LNCaP clone FGC (cell line): ENCODE results near the gene H3-3A.
A peak's percentile ranks its signal among the peaks of the same experiment; 100 is the strongest.

Experiments used
- DNase-seq: peaks from one replicate; pipeline ENCODE4 v3.0.0-alpha.2; 2011; ENCODE audit warnings: low read depth
- H3K4me3 ChIP-seq: 2 replicates; pipeline ENCODE4 v1.5.1; 2011; ENCODE audit warnings: mild to moderate bottlenecking, low read depth, low read length, control low read depth
- TF ChIP-seq, protein P1 (sequence below): IDR thresholded peaks from 2 replicates; pipeline ENCODE4 v1.5.1; 2012; ENCODE audit warnings: mild to moderate bottlenecking; ENCODE audit not compliant: control insufficient read depth, insufficient read depth; ENCODE audit errors: extremely low read depth

H3-3A gene

DNA sequence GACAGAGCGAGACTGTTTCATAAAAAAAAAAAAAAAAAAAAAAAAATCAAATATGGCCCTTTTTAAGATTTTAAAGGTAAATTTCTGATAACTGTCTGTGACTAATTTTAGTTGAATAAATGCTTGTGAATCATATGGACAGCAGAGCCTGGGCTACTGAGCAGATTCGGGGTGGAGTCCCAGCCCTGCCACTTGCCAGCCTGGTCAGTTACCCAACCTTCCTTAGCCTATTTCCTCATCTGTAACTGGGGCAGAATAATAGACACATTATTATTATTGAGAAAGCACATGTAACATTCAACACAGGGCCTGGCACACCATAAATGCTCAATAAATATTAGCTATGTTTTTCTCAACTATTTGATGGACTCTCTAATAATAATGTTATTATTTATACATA, 11.2 kb upstream of the H3-3A start:
- no peak for DNase-seq
- TF ChIP-seq, protein P1, sequence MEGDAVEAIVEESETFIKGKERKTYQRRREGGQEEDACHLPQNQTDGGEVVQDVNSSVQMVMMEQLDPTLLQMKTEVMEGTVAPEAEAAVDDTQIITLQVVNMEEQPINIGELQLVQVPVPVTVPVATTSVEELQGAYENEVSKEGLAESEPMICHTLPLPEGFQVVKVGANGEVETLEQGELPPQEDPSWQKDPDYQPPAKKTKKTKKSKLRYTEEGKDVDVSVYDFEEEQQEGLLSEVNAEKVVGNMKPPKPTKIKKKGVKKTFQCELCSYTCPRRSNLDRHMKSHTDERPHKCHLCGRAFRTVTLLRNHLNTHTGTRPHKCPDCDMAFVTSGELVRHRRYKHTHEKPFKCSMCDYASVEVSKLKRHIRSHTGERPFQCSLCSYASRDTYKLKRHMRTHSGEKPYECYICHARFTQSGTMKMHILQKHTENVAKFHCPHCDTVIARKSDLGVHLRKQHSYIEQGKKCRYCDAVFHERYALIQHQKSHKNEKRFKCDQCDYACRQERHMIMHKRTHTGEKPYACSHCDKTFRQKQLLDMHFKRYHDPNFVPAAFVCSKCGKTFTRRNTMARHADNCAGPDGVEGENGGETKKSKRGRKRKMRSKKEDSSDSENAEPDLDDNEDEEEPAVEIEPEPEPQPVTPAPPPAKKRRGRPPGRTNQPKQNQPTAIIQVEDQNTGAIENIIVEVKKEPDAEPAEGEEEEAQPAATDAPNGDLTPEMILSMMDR, result no peak
- no peak overlapping the region for H3K4me3 ChIP-seq

DNA sequence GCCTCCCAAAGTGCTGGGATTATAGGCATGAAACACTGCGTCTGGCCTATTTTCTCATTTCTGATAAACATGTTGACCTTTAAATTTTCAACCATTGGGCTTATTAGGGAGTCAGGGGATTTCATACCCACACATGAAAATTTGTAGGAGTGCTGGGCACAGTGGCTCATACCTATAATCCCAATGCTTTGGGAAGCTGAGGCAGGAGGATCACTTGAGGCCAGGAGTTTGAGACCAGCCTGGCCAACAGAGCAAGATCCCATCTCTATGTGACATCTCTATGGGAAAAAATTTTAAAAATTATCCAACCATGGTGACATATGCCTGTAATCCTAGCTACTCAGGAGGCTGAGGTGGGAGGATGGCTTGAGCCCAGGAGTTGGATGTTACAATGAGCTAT, 10.5 kb upstream of the H3-3A start:
- TF ChIP-seq, protein P1, result no peak
- no peak overlapping the region for H3K4me3 ChIP-seq
- no peak for DNase-seq

GRCh38 chr1:226054519-226055327, 7.8 kb upstream of the H3-3A start:
- TF ChIP-seq, protein P1, result no peak
- H3K4me3 ChIP-seq, result no peak overlapping the region
- DNase-seq, result no peak

DNA sequence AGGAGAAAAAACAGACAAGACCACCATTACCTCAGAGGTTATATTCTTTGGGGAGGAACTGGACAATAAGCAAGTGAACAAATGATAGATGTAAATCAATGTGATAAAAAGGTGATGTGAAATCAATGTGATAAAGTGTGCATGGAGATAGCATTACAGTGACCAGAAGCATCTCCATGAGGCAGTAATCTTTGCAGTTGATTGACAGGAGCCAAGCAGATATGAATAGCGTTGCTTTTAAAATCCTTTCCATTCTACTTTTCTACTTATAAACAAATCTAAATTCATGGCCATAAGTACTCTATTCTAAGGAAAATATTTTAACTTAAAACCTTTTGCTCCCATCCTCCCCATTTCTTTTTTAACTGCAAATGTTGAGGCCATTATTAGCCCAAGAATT, 2.8 kb upstream of the H3-3A start:
- no peak for DNase-seq
- TF ChIP-seq, protein P1, result no peak
- no peak overlapping the region for H3K4me3 ChIP-seq

DNA sequence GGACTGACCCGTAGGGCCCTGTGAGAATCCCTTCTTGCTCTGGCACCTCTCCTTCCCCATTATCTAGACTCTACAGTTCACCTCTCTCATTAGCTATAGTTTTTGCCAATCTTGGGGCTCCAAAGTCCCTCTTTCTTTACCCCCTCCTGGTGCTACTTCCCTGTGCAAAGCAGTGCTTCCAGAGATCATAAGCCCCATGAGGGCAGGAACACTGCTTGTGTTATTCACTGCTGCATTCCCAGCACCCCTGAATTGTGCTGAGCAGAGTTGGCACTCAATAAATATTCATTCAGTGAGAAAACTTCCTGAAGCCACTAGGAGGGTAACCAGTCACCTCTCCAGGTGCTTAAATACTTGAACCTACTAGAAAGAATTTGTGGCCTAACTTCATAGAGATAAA, 2.1 kb upstream of the H3-3A start:
- no peak for DNase-seq
- TF ChIP-seq, protein P1, result no peak

GRCh38 chr1:226061068-226061840, 1.3 kb upstream of the H3-3A start:
- TF ChIP-seq, protein P1, result no peak
- peak overlapping the region; percentile 71 for H3K4me3 ChIP-seq
- DNase-seq, result no peak

More for the DNA sequence above, 2.1 kb upstream of the H3-3A start:
- no peak overlapping the region; the same call in 1 of the 2 replicates for H3K4me3 ChIP-seq
